Activated CD4-positive, alpha-beta memory T cell treated with anti-CD3 and anti-CD28 coated beads for 36 hours (primary cell): ENCODE results near the gene IL20. TPM values are rescaled to one million over a fixed set of nuclear protein-coding genes. Genes with fewer than 3 reads are reported as not detected.
A peak's percentile ranks its signal among the peaks of the same experiment; 100 is the strongest.

Experiments used
- CTCF ChIA-PET: fragments of 350-600 bp; sonication (Branson Sonifier 250); formaldehyde crosslinking; loops from one replicate; lab custom pipeline; 2021; ENCODE audit warnings: antibody characterized with exemption, inconsistent platforms; lab: Charles Lee
- POLR2A ChIA-PET: fragments of 350-600 bp; sonication (Branson Sonifier 250); formaldehyde crosslinking; loops from one replicate; lab custom pipeline; 2021; ENCODE audit warnings: antibody characterized with exemption; lab: Charles Lee
- DNase-seq: peaks from one replicate; pipeline ENCODE4 v3.0.0-alpha.2; 2020
- H3K27ac Mint-ChIP-seq: one replicate; pipeline ENCODE4 v1.8.0; 2021; ENCODE audit warnings: mixed read lengths
- H3K27me3 Mint-ChIP-seq: one replicate; pipeline ENCODE4 v1.8.0; 2021; ENCODE audit warnings: mixed read lengths
- H3K36me3 Mint-ChIP-seq: one replicate; pipeline ENCODE4 v1.8.0; 2021; ENCODE audit warnings: mixed read lengths
- H3K4me1 Mint-ChIP-seq: one replicate; pipeline ENCODE4 v1.8.0; 2021; ENCODE audit warnings: low read depth, mixed read lengths
- H3K4me3 Mint-ChIP-seq: one replicate; pipeline ENCODE4 v1.8.0; 2021; ENCODE audit warnings: mild to moderate bottlenecking, mixed read lengths
- H3K9me3 Mint-ChIP-seq: one replicate; pipeline ENCODE4 v1.8.0; 2021; ENCODE audit warnings: mixed read lengths
- intact Hi-C: fragments of 100-400 bp; cut with micrococcal nuclease; formaldehyde crosslinking; loops from one replicate; pipeline ENCODE4 v1.15.1; 2023
- total RNA-seq, 2 experiments: library from RNA; stranded (reverse); gene quantifications; one replicate each; pipeline ENCODE4 v1.2.3, GENCODE V29; 2021

Gene IL20
- total RNA-seq, 2 experiments from 2014 or later, result not detected

- Mint-ChIP-seq H3K36me3 (peaks cover 14% of the 10 kb centered on the region), H3K9me3 (peaks cover 33% of the 10 kb centered on the region), H3K27ac (peak overlapping the region; percentile 8), H3K4me3 (no peak overlapping the region), H3K27me3 (peaks cover 2% of the 10 kb centered on the region), H3K4me1 (peaks cover 17% of the 10 kb centered on the region)
- ChIA-PET POLR2A (interaction anchor here (0.7 kb wide), 1 partner anchor 17 kb away, joined by 3 read pairs; no protein-coding TSS in a partner anchor), CTCF (interaction anchor here (1.1 to 2.0 kb wide), 9 partner anchors 13 to 145 kb away, joined by 3 to 11 read pairs (median 4); no protein-coding TSS in a partner anchor)
- intact Hi-C loops, result loop anchor here (2.0 kb wide), 1 partner anchor 16 kb away; the partner anchor contains the start of gene IL20
- DNase-seq, result no peak
Measured at GRCh38 chr1:206880314-206880713, 14.9 kb downstream of the IL20 start.

- Mint-ChIP-seq H3K27ac (no peak overlapping the region), H3K9me3 (peaks cover 20% of the 10 kb centered on the region), H3K36me3 (peaks cover 12% of the 10 kb centered on the region), H3K4me1 (peaks cover 17% of the 10 kb centered on the region), H3K27me3 (peaks cover 4% of the 10 kb centered on the region), H3K4me3 (no peak overlapping the region)
- intact Hi-C loops, result no loop called here
- DNase-seq, result no peak
- ChIA-PET POLR2A (interaction anchor here (1.0 to 1.5 kb wide), 2 partner anchors 26 to 37 kb away, joined by 3 read pairs; no protein-coding TSS in a partner anchor), CTCF (interaction anchor here (1.0 to 2.7 kb wide), 5 partner anchors 17 to 143 kb away, joined by 3 to 17 read pairs (median 6); partner anchors contain the start of gene IL20)
Measured at GRCh38 chr1:206882555-206882954, 17.1 kb downstream of the IL20 start.

- Mint-ChIP-seq H3K9me3 (peaks cover 14% of the 10 kb centered on the region), H3K4me1 (peaks cover 17% of the 10 kb centered on the region), H3K4me3 (no peak overlapping the region), H3K27ac (no peak overlapping the region), H3K36me3 (peaks cover 8% of the 10 kb centered on the region), H3K27me3 (peaks cover 4% of the 10 kb centered on the region)
- POLR2A ChIA-PET, result interaction anchor here (0.6 to 1.5 kb wide), 3 partner anchors 26 to 432 kb away, joined by 3 read pairs; no protein-coding TSS in a partner anchor
- CTCF ChIA-PET, result interaction anchor here (1.0 to 2.7 kb wide), 9 partner anchors 11 to 143 kb away, joined by 3 to 17 read pairs (median 4); partner anchors contain the start of genes IL20 and IL24
- intact Hi-C loops, result no loop called here
- no peak for DNase-seq
Measured at GRCh38 chr1:206883160-206883559, 17.7 kb downstream of the IL20 start.

- peaks cover 19% of the 10 kb centered on the region for H3K4me1 Mint-ChIP-seq
- H3K9me3 Mint-ChIP-seq, result peaks cover 8% of the 10 kb centered on the region
- no peak overlapping the region for H3K27ac Mint-ChIP-seq
- H3K36me3 Mint-ChIP-seq, result peaks cover 3% of the 10 kb centered on the region
- ChIA-PET POLR2A (interaction anchor here (0.6 to 1.5 kb wide), 4 partner anchors 25 to 433 kb away, joined by 3 read pairs; no protein-coding TSS in a partner anchor), CTCF (interaction anchor here (0.6 to 2.7 kb wide), 11 partner anchors 10 to 251 kb away, joined by 3 to 17 read pairs (median 4); partner anchors contain the start of genes IL20 and IL24)
- peaks cover 4% of the 10 kb centered on the region for H3K27me3 Mint-ChIP-seq
- H3K4me3 Mint-ChIP-seq, result no peak overlapping the region
- DNase-seq, result no peak
- intact Hi-C loops, result no loop called here
Measured at GRCh38 chr1:206883876-206884275, 18.5 kb downstream of the IL20 start.

GRCh38 chr1:206885341-206886060 lies 20.1 kb downstream of the IL20 start:
- ChIA-PET CTCF (interaction anchor here (0.8 to 2.7 kb wide), 4 partner anchors 20 to 27 kb away, joined by 3 to 17 read pairs (median 8); partner anchors contain the start of gene IL20), POLR2A (no interaction called here)
- Mint-ChIP-seq H3K9me3 (no peaks in the 10 kb centered on the region), H3K36me3 (no peaks in the 10 kb centered on the region), H3K4me3 (no peak overlapping the region), H3K4me1 (peaks cover 24% of the 10 kb centered on the region), H3K27ac (no peak overlapping the region), H3K27me3 (peaks cover 4% of the 10 kb centered on the region)
- intact Hi-C loops, result no loop called here
- no peak for DNase-seq

- peaks cover 6% of the 10 kb centered on the region for H3K27me3 Mint-ChIP-seq
- peaks cover 36% of the 10 kb centered on the region for H3K4me1 Mint-ChIP-seq
- no peak overlapping the region for H3K4me3 Mint-ChIP-seq
- ChIA-PET POLR2A (no interaction called here), CTCF (interaction anchor here (0.7 to 1.7 kb wide), 5 partner anchors 22 to 407 kb away, joined by 3 to 8 read pairs (median 3); partner anchors contain the start of gene IL20)
- intact Hi-C loops, result no loop called here
- no peak for DNase-seq
- no peak overlapping the region for H3K27ac Mint-ChIP-seq
- H3K9me3 Mint-ChIP-seq, result no peaks in the 10 kb centered on the region
- no peaks in the 10 kb centered on the region for H3K36me3 Mint-ChIP-seq
Measured at GRCh38 chr1:206886831-206887230, 21.4 kb downstream of the IL20 start.

- Mint-ChIP-seq H3K27ac (no peak overlapping the region), H3K9me3 (no peaks in the 10 kb centered on the region), H3K4me1 (peaks cover 34% of the 10 kb centered on the region), H3K36me3 (no peaks in the 10 kb centered on the region), H3K27me3 (peaks cover 6% of the 10 kb centered on the region), H3K4me3 (no peak overlapping the region)
- ChIA-PET POLR2A (no interaction called here), CTCF (interaction anchor here (0.9 to 1.7 kb wide), 5 partner anchors 9 to 408 kb away, joined by 3 to 8 read pairs (median 3); no protein-coding TSS in a partner anchor)
- intact Hi-C loops, result no loop called here
- DNase-seq, result no peak
Measured at GRCh38 chr1:206887701-206888100, 22.3 kb downstream of the IL20 start.

GRCh38 chr1:206890125-206891060 lies 25.0 kb downstream of the IL20 start:
- Mint-ChIP-seq H3K4me1 (peaks cover 50% of the 10 kb centered on the region), H3K9me3 (no peaks in the 10 kb centered on the region), H3K36me3 (no peaks in the 10 kb centered on the region), H3K4me3 (no peak overlapping the region), H3K27ac (peak overlapping the region; percentile 69), H3K27me3 (peaks cover 6% of the 10 kb centered on the region)
- DNase-seq, result peak; percentile 47
- POLR2A ChIA-PET, result interaction anchor here (1.2 kb wide), 1 partner anchor 14 kb away, joined by 3 read pairs; no protein-coding TSS in a partner anchor
- CTCF ChIA-PET, result interaction anchor here (0.6 to 1.1 kb wide), 4 partner anchors 19 to 283 kb away, joined by 3 to 6 read pairs (median 4); partner anchors contain the start of gene IL20
- intact Hi-C loops, result loop anchor here (10.0 kb wide), 1 partner anchor 386 kb away; the partner anchor contains the start of gene RASSF5

GRCh38 chr1:206891412-206891811 lies 26.0 kb downstream of the IL20 start:
- ChIA-PET CTCF (no interaction called here), POLR2A (no interaction called here)
- intact Hi-C loops, result loop anchor here (10.0 kb wide), 1 partner anchor 387 kb away; the partner anchor contains the start of gene RASSF5
- Mint-ChIP-seq H3K27me3 (peaks cover 2% of the 10 kb centered on the region), H3K4me3 (no peak overlapping the region), H3K36me3 (no peaks in the 10 kb centered on the region), H3K4me1 (peaks cover 58% of the 10 kb centered on the region), H3K9me3 (no peaks in the 10 kb centered on the region), H3K27ac (no peak overlapping the region)
- DNase-seq, result no peak

- Mint-ChIP-seq H3K36me3 (no peaks in the 10 kb centered on the region), H3K4me1 (peaks cover 68% of the 10 kb centered on the region), H3K27ac (no peak overlapping the region), H3K4me3 (no peak overlapping the region), H3K27me3 (peaks cover 2% of the 10 kb centered on the region), H3K9me3 (no peaks in the 10 kb centered on the region)
- ChIA-PET CTCF (interaction anchor here (0.6 to 1.4 kb wide), 3 partner anchors 20 to 44 kb away, joined by 3 to 5 read pairs (median 4); partner anchors contain the start of gene IL20), POLR2A (no interaction called here)
- DNase-seq, result no peak
- intact Hi-C loops, result loop anchor here (1.0 to 10.0 kb wide), 2 partner anchors 13 to 388 kb away; partner anchors contain the start of gene RASSF5
Measured at GRCh38 chr1:206892351-206892984, 27.0 kb downstream of the IL20 start.
